HepG2 (cell line): ENCODE data around the gene CSTB. TPM values are rescaled to one million over a fixed set of nuclear protein-coding genes. Genes with fewer than 3 reads are reported as not detected.

ENCODE experiments used
- ATF7 ChIP-seq, 2 experiments: fragments of 450-650 bp in 1 of 2; sonication (generic) in 1 of 2; formaldehyde crosslinking in 1 of 2; IDR thresholded peaks; 2 replicates each; pipeline versions ENCODE4 v1.4.0 to v1.6.1; 2016 to 2020; ENCODE audit warnings: antibody characterized with exemption in 1 of 2, mild to moderate bottlenecking in 1 of 2, missing genetic modification reagents in 1 of 2
- ATM ChIP-seq: fragments of 450-650 bp; IDR thresholded peaks from 2 replicates; pipeline ENCODE4 v1.7.1; 2017; ENCODE audit warnings: mild to moderate bottlenecking, borderline replicate concordance
- HOXA3 ChIP-seq: sonication (generic); formaldehyde crosslinking; IDR thresholded peaks from 2 replicates; pipeline ENCODE4 v1.5.0; 2020; ENCODE audit warnings: missing genetic modification reagents
- MAZ ChIP-seq, 2 experiments: sonication (generic) in 1 of 2; formaldehyde crosslinking in 1 of 2; IDR thresholded peaks; 2 replicates each; pipeline versions ENCODE4 v1.5.0 to v1.6.1; 2012 to 2020; ENCODE audit warnings: low read depth in 2 of 2, mild to moderate bottlenecking in 2 of 2, borderline replicate concordance in 1 of 2, improper control_type of control experiment in 1 of 2, low read length in 1 of 2, missing genetic modification reagents in 1 of 2, moderate library complexity in 1 of 2
- MTA1 ChIP-seq: sonication (generic); formaldehyde crosslinking; IDR thresholded peaks from 2 replicates; pipeline ENCODE4 v1.4.0; 2020; ENCODE audit warnings: missing genetic modification reagents, mild to moderate bottlenecking, borderline replicate concordance
- MXI1 ChIP-seq: IDR thresholded peaks from 3 replicates; pipeline ENCODE4 v1.6.1; 2012; ENCODE audit warnings: low read depth, low read length, inconsistent platforms, borderline replicate concordance
- PBX3 ChIP-seq: sonication (generic); formaldehyde crosslinking; IDR thresholded peaks from 2 replicates; pipeline ENCODE4 v1.8.1; 2023; ENCODE audit warnings: missing genetic modification reagents, inconsistent platforms, borderline replicate concordance
- SOX6 ChIP-seq, 2 experiments: fragments of 450-650 bp in 1 of 2; sonication (generic) in 1 of 2; formaldehyde crosslinking in 1 of 2; IDR thresholded peaks; 2 replicates each; pipeline versions ENCODE4 v1.4.0 to v1.6.1; 2017 to 2020; ENCODE audit warnings: antibody characterized with exemption in 1 of 2, mild to moderate bottlenecking in 1 of 2, missing genetic modification reagents in 1 of 2
- TBX2 ChIP-seq: sonication (generic); formaldehyde crosslinking; IDR thresholded peaks from 2 replicates; pipeline ENCODE4 v1.5.0; 2020; ENCODE audit warnings: missing genetic modification reagents, mild to moderate bottlenecking, borderline replicate concordance
- polyA plus RNA-seq, 8 experiments: library from polyadenylated mRNA; depleted of rRNA in 3 of 8; stranded (reverse) in 7 of 8; unstranded in 1 of 8; fragments of >200 nt; fragmentation: Illumina TruSeq in 4 of 8; extraction: Trizol in 4 of 8; gene quantifications; 2 replicates each; pipeline versions ENCODE4 v1.2.1 to v1.2.3, GENCODE V29; 2011 to 2016; ENCODE audit warnings: low read depth in 4 of 8, missing spikeins in 1 of 8, mixed read lengths in 1 of 8; ENCODE audit not compliant: insufficient read depth in 1 of 8
- total RNA-seq, 5 experiments: library from RNA; depleted of rRNA; stranded (reverse); fragments of >200 nt; fragmentation: Illumina TruSeq; extraction: Trizol; gene quantifications; 2 replicates each; pipeline ENCODE4 v1.2.3, GENCODE V29; 2016; ENCODE audit warnings: low read depth in 1 of 5
- TF ChIP-seq, protein P1 (sequence below): sonication (generic); formaldehyde crosslinking; IDR thresholded peaks from 2 replicates; pipeline ENCODE4 v1.4.0; 2020; ENCODE audit warnings: mild to moderate bottlenecking, missing genetic modification reagents

Gene CSTB
- total and polyA plus RNA-seq, 2 of the 13 experiments (the other 11 are each of a cell fraction or from before 2014, with no cell fraction given), result 11.7 to 94.1 TPM

- TF ChIP-seq MTA1 (peak; percentile 71; the same call in 1 of the 2 replicates), ATF7 (IDR thresholded peaks at IDR 0.05) (no peak), ATF7 (CRISPR knock-in tag; IDR thresholded peaks at IDR 0.05) (no peak), HOXA3 (CRISPR knock-in tag) (peak; percentile 52; the same call in 1 of the 2 replicates), MAZ (IDR thresholded peaks at IDR 0.05; ENCODE audit: borderline replicate concordance, low read depth, low read length) (no peak; the same call in 1 of the 2 replicates), MAZ (CRISPR knock-in tag; IDR thresholded peaks at IDR 0.05; ENCODE audit: low read depth) (no peak; the same call in 1 of the 2 replicates), TBX2 (CRISPR knock-in tag) (0 out of 2 replicates have a peak, but pooled peaks have one; percentile 56), PBX3 (CRISPR knock-in tag) (no peak), ATM (no peak), MXI1 (peak; percentile 65; the same call in 1 of the 3 replicates), SOX6 (IDR thresholded peaks at IDR 0.05) (no peak), SOX6 (CRISPR knock-in tag; IDR thresholded peaks at IDR 0.05) (peak; percentile 67)
- TF ChIP-seq, protein P1, sequence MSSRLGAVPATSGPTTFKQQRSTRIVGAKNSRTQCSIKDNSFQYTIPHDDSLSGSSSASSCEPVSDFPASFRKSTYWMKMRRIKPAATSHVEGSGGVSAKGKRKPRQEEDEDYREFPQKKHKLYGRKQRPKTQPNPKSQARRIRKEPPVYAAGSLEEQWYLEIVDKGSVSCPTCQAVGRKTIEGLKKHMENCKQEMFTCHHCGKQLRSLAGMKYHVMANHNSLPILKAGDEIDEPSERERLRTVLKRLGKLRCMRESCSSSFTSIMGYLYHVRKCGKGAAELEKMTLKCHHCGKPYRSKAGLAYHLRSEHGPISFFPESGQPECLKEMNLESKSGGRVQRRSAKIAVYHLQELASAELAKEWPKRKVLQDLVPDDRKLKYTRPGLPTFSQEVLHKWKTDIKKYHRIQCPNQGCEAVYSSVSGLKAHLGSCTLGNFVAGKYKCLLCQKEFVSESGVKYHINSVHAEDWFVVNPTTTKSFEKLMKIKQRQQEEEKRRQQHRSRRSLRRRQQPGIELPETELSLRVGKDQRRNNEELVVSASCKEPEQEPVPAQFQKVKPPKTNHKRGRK (CRISPR knock-in tag), result no peak
Observed at GRCh38 chr21:43731476-43731875, 44.6 kb downstream of the CSTB start (continued).
